PFSK-1 (cell line): Measurements from ENCODE around the gene KCNAB3.

ENCODE experiments used
- POLR2AphosphoS5 ChIP-seq: IDR thresholded peaks from 2 replicates; pipeline ENCODE4 v1.6.1; 2012; ENCODE audit warnings: low read depth, mild to moderate bottlenecking, control low read depth, low read length, moderate library complexity
- TAF1 ChIP-seq: IDR thresholded peaks from 2 replicates; pipeline ENCODE4 v1.6.1; 2012; ENCODE audit warnings: low read length, control low read depth, borderline replicate concordance; ENCODE audit not compliant: insufficient read depth
- TF ChIP-seq, protein P1 (sequence below), 2 experiments: IDR thresholded peaks; 2 replicates each; pipeline versions ENCODE4 v1.6.1 to v1.8.0; 2011 to 2012; ENCODE audit warnings: low read depth in 2 of 2, low read length in 2 of 2, control low read depth in 1 of 2, inconsistent platforms in 1 of 2, mild to moderate bottlenecking in 1 of 2, moderate library complexity in 1 of 2; ENCODE audit not compliant: insufficient read depth in 1 of 2

DNA sequence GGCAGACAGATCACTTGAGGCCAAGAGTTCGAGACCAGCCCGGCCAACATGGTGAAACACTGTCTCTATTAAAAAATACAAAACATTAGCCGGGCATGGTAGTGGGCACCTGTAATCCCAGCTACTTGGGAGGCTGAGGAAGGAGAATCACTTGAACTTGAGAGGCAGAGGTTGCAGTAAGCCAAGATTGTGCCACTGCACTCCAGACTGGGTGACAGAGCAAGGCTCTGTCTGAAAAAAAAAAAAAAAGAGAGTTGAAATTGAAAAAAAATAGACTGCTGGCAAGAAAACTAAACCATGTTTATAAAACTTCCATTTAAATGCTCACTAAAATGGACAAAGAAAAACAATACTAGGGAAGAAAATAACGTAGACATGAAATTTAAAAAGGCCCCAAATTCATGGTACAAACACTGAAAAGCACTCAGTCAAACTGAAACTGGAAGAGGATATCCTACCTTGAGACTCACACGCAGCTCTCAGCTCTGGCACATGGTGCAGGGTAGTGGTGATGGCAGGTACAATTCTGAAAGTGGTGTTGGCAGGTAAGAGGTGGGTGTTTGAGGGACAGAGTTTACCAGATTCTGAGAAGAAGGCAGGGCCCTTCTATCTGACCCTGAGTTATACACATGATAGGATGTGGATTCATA lies 21.6 kb upstream of the KCNAB3 start:
- TF ChIP-seq, protein P1, sequence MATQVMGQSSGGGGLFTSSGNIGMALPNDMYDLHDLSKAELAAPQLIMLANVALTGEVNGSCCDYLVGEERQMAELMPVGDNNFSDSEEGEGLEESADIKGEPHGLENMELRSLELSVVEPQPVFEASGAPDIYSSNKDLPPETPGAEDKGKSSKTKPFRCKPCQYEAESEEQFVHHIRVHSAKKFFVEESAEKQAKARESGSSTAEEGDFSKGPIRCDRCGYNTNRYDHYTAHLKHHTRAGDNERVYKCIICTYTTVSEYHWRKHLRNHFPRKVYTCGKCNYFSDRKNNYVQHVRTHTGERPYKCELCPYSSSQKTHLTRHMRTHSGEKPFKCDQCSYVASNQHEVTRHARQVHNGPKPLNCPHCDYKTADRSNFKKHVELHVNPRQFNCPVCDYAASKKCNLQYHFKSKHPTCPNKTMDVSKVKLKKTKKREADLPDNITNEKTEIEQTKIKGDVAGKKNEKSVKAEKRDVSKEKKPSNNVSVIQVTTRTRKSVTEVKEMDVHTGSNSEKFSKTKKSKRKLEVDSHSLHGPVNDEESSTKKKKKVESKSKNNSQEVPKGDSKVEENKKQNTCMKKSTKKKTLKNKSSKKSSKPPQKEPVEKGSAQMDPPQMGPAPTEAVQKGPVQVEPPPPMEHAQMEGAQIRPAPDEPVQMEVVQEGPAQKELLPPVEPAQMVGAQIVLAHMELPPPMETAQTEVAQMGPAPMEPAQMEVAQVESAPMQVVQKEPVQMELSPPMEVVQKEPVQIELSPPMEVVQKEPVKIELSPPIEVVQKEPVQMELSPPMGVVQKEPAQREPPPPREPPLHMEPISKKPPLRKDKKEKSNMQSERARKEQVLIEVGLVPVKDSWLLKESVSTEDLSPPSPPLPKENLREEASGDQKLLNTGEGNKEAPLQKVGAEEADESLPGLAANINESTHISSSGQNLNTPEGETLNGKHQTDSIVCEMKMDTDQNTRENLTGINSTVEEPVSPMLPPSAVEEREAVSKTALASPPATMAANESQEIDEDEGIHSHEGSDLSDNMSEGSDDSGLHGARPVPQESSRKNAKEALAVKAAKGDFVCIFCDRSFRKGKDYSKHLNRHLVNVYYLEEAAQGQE (IDR thresholded peaks at IDR 0.05; ENCODE audit: insufficient read depth in 1 of 2, low read depth in 2 of 2, low read length in 2 of 2): no peak
- TF ChIP-seq POLR2AphosphoS5: no peak
- no peak for TF ChIP-seq TAF1
